ENCODE data around the gene SUOX. TPM values are rescaled to one million over a fixed set of nuclear protein-coding genes. Genes with fewer than 3 reads are reported as not detected.

SUOX gene
- total RNA-seq, 1 donor from 2014 or later: 34.6 TPM

GRCh38 chr12:56018356-56018755 lies 21.3 kb downstream of the SUOX start:
- Mint-ChIP-seq H3K27me3 (peaks cover 3% of the 10 kb centered on the region), H3K36me3 (peaks cover 9% of the 10 kb centered on the region), H3K4me1 (ENCODE audit: unreplicated experiment) (peaks cover 61% of the 10 kb centered on the region), H3K9me3 (no peaks in the 10 kb centered on the region), H3K27ac (no peak overlapping the region), H3K4me3 (no peak overlapping the region)
- TF ChIP-seq, protein P1, sequence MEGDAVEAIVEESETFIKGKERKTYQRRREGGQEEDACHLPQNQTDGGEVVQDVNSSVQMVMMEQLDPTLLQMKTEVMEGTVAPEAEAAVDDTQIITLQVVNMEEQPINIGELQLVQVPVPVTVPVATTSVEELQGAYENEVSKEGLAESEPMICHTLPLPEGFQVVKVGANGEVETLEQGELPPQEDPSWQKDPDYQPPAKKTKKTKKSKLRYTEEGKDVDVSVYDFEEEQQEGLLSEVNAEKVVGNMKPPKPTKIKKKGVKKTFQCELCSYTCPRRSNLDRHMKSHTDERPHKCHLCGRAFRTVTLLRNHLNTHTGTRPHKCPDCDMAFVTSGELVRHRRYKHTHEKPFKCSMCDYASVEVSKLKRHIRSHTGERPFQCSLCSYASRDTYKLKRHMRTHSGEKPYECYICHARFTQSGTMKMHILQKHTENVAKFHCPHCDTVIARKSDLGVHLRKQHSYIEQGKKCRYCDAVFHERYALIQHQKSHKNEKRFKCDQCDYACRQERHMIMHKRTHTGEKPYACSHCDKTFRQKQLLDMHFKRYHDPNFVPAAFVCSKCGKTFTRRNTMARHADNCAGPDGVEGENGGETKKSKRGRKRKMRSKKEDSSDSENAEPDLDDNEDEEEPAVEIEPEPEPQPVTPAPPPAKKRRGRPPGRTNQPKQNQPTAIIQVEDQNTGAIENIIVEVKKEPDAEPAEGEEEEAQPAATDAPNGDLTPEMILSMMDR (conservative IDR thresholded peaks at IDR 0.05): no peak
- no peak for DNase-seq (ENCODE audit: extremely low spot score, unreplicated experiment)

DNA sequence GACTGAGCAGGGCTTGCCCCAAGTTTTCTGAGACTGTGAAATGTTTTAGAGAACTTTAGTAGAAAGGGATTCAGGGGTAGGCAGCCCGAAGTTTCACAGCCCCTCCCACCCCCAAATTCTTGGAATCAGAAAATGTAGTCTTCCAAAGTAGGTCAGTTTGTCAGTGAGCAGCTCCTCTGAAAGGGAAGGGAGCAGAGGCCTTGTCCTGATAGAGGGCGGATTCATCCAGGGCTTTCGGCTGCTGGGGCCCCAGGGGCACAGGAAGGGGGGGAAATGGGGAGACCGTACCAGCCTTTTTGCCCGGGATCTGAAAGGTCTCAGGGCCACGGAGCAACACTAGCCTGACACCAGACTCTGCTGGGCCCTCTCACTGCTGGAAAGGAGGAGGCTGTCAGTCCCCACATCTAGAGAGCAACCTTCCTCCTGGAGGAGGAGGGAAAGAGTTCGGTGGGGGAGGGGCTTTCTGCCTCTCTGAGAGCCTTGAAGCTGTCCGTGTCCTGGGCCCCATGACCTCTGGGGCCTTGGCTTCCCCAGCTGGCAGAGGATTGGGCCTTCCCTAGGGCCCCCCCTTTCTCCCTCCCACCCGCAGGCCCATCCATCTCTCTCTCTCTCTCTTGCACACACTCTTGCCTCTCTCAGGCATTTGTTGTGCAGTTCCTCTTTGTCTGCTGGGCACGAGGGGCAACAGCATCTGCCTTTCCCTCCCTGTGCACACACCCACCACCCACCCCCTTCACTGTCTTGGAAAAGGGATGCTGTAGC lies 23.5 kb downstream of the SUOX start, which contains the start of gene IKZF4:
TSS of gene IKZF4 (plus strand) at position 621 of the 762 bp plus-strand sequence. CDS start 451 bp downstream, outside the sequence.
- H3K36me3 Mint-ChIP-seq: peaks cover 12% of the 10 kb centered on the region
- H3K4me1 Mint-ChIP-seq (ENCODE audit: unreplicated experiment): peaks cover 54% of the 10 kb centered on the region
- peak within 1 kb of the TSS; percentile 95 for H3K4me3 Mint-ChIP-seq
- H3K27ac Mint-ChIP-seq: peak within 1 kb of the TSS; percentile 97
- H3K27me3 Mint-ChIP-seq: peaks cover 3% of the 10 kb centered on the region
- TF ChIP-seq, protein P1 (conservative IDR thresholded peaks at IDR 0.05): no peak
- DNase-seq (ENCODE audit: extremely low spot score, unreplicated experiment): peak; percentile 79
- H3K9me3 Mint-ChIP-seq: no peaks in the 10 kb centered on the region

DNA sequence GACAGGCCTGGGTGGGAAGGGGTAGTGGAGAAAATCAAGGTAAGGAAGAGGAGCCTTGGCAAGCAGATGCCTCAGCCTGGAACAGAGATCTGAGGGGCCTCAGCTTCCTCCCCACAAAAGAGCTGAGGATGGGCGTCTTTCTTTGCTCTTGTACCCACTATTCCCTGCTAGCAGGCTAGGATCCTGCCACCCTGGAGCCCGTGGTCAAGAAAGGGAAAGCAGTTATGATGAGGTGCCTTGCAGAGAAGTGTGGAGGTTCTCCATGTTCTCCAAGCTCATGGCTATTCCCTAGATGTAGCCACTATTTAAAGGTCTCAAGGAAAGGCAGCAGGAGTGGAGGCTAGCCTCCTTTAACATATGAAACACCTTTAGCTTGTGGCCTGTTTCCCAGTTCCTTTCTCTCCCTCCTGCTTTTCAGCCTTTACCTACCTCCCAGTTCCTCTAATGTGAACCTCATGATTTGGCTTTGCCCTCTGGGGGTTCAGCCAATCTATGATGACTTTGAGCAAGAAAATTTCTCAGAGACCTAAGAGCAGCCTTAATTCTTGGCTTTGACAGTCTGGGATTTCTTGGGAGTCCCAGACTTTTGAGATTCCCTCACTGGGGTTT lies 24.9 kb downstream of the SUOX start:
- DNase-seq (ENCODE audit: extremely low spot score, unreplicated experiment): no peak
- peaks cover 45% of the 10 kb centered on the region for H3K4me1 Mint-ChIP-seq (ENCODE audit: unreplicated experiment)
- TF ChIP-seq, protein P1 (conservative IDR thresholded peaks at IDR 0.05): no peak
- H3K27ac Mint-ChIP-seq: peak overlapping the region; percentile 97
- no peaks in the 10 kb centered on the region for H3K9me3 Mint-ChIP-seq
- H3K36me3 Mint-ChIP-seq: peaks cover 13% of the 10 kb centered on the region
- H3K27me3 Mint-ChIP-seq: peaks cover 3% of the 10 kb centered on the region
- H3K4me3 Mint-ChIP-seq: peak overlapping the region; percentile 95

- H3K9me3 Mint-ChIP-seq: no peaks in the 10 kb centered on the region
- peaks cover 17% of the 10 kb centered on the region for H3K4me1 Mint-ChIP-seq (ENCODE audit: unreplicated experiment)
- peak overlapping the region; percentile 16 for H3K4me3 Mint-ChIP-seq
Measured at GRCh38 chr12:56028511-56029165, 31.6 kb downstream of the SUOX start.

DNA sequence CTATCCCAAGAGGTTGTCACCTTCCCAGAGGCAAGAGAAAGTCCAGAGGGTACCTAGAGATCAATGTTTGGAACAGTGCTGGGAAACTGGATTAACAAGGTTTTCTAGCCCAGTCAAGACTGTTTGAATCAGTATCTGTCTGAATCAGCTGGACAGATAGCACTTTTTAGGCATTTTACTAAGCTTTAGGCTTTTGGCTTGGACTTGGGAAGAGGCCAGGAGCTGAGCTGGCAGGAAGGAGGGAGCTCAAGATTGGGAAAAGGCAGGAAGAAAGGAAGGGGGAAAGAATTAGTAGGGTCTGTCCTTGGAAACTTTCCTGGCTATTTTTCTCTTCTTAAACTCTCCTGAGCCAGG lies 32.1 kb downstream of the SUOX start:
- TF ChIP-seq, protein P1 (conservative IDR thresholded peaks at IDR 0.05): no peak
- H3K27me3 Mint-ChIP-seq: no peaks in the 10 kb centered on the region
- H3K27ac Mint-ChIP-seq: peak overlapping the region; percentile 90
- H3K4me1 Mint-ChIP-seq (ENCODE audit: unreplicated experiment): peaks cover 14% of the 10 kb centered on the region
- peak overlapping the region; percentile 16 for H3K4me3 Mint-ChIP-seq
- no peak for DNase-seq (ENCODE audit: extremely low spot score, unreplicated experiment)
- H3K9me3 Mint-ChIP-seq: no peaks in the 10 kb centered on the region
- H3K36me3 Mint-ChIP-seq: peaks cover 38% of the 10 kb centered on the region

More at GRCh38 chr12:56028511-56029165, 31.6 kb downstream of the SUOX start:
- H3K27ac Mint-ChIP-seq: peak overlapping the region; percentile 90
- DNase-seq (ENCODE audit: extremely low spot score, unreplicated experiment): no peak
- H3K36me3 Mint-ChIP-seq: peaks cover 38% of the 10 kb centered on the region
- TF ChIP-seq, protein P1 (conservative IDR thresholded peaks at IDR 0.05): no peak
- no peaks in the 10 kb centered on the region for H3K27me3 Mint-ChIP-seq

Data from type B pancreatic cell (in vitro differentiated cells).